HG03575 (cell line): ENCODE results near the gene SENP5.
"Not testable (repeated sequence)": the region's sequence is repeated elsewhere in the genome, so short reads cannot be mapped to it uniquely, and the experiment has no call there.

Source experiments
- ATAC-seq: cut with Tn5 transposase; IDR thresholded peaks from one replicate; pipeline ENCODE4 v1.9.1; 2021; ENCODE audit not compliant: unreplicated experiment, insufficient number of reproducible peaks, low FRiP score; ENCODE audit errors: extremely low read depth

Gene SENP5

GRCh38 chr3:196867507-196868296 is at the start of gene SENP5:
SENP5 (plus strand) TSS chr3:196867920; CDS start chr3:196885182, 17,262 bp downstream.
- ATAC-seq: peak; percentile 42

DNA sequence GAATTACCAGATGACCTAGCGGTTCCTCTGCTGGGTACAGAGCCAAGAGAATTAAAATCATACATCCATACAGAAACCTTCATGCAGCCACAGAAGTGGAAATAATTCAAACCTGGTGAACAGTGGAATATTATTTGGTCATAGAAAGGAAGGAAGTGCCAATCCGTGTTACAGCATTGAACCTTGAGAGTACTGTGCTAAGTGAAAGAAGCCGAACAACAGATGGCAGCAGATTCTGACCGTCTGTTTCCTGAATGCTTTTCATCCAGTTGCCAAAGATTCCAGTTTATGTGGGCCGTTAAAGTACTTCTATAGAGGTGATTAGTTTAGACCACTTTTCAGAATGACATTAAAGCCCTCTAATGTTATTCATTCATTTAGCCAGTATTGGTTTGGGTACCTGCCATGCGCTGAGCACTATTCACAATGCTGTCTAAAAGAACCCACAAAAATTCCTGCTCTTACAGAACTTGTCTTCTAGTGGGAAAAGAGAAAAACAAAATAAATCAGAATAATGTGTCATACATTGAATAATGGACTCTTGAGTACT is 45.8 kb upstream of the SENP5 start:
- ATAC-seq: no peak

- ATAC-seq: not testable (repeated sequence)
Measured at GRCh38 chr3:196829651-196830050, 38.1 kb upstream of the SENP5 start.

- no peak for ATAC-seq
Measured at GRCh38 chr3:196835086-196835485, 32.6 kb upstream of the SENP5 start.

GRCh38 chr3:196836626-196837025 is 31.1 kb upstream of the SENP5 start:
- not testable (repeated sequence) for ATAC-seq

DNA sequence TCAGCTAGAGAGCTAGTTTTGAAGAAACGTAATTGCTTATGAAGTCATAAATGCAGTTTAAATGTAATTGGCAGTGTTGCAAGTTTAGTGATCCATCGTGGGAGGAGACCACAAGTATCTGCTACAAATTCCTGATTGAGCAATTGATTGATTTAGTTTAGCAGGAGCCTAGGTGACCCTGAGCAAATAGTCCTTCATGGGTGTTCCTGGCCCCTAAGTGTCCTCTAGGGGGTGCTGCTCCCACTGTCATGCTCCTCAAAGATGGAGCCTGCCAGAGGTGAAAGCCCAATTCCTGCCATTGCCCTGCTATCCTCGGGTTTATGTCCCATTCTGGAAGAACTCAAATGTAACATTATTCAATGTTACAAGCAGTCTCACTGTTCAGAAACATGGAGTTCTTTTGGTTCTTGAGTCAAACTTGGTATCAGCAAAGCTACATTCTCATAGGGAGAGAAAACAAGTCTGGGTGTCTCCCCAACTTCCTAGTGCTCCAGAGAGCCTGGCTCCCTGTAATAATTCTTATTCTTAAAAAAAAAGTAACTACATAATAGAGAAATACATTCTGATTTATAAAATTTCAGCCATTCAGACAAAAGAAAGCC is 29.8 kb upstream of the SENP5 start:
- ATAC-seq: no peak

DNA sequence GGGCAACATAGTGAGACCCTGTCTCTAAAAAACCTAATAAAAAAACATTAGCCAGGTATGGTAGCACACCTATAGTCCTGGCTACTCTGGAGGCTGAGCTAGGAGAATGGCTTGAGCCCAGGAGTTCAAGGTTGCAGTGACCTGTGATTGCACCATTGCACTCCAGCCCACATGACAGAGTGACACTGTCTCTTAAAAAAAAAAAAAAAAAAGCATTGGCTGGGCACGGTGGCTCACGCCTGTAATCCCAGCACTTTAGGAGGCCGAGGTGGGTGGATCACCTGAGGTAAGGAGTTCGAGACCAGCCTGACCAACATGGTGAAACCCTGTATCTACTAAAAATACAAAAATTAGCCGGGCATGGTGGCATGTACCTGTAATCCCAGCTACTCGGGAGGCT is 28.4 kb upstream of the SENP5 start:
- ATAC-seq: not testable (repeated sequence)

DNA sequence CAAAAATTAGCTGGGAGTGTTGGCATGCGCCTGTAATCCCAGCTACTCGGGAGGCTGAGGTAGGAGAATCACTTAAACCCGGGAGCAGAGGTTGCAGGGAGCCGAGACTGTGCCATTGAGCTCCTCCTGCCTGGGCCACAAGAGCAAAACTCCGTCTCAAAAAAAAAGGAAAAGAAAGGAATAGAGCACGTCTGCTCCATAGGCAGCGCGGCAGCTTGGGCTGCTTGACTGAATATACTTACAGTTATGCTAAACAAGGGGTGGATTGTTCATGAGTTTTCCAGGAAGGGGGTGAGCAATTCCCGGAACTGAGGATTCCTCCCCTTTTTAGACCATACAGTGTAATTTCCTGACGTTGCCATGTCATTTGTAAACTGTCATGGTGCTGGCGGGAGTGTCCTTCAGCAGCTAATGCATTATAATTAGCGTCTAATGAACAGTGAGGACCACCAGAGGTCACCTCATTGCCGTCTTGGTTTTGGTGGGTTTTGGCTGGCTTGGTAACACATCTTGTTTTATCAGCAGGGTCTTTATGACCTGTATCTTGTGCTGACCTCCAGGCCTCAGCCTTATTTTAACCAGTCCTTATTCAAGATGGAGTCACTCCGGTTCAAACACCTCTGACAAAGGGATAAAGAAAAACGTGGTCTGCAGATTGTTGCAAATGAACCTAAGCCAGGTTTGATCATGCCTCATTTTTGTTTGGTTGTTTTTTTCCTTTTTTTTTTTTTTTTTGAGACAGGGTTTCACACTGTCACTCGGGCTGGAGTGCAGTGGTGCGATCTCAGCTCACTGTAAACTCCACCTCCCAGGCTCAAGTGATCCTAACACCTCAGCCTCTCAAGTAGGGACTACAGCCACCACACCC is 24.9 kb upstream of the SENP5 start:
- ATAC-seq: no peak

DNA sequence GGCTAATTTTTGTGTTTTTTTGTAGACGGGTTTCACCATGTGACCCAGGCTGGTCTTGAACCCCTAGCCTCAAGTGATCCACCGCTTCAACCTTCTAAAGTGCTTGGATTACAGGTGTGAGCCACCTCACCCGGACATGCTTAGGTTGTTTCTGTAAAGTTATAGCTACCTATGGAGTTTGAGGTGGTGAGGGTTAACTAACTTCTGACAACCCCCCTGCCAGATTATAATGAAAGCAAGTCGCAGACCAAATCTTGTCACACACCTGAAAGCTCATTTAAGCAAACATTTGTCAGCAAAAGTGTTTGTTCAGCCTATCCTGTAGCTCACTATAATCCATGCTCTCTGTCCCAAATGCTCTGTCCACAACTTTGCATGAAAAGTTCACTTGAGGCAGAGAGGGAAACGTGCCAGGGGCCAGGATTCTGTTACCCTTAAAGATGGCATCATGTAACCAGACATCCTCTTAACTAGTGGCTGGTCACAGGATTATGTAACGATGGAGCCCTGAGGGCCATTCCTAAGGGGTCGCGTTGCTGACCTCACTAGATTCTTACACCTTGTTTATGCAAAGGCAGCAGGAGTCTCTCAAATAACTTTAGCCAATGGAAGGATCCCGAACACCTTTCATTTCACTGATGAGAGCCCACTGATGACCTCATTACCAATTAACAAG is 24.1 kb upstream of the SENP5 start:
- no peak for ATAC-seq

DNA sequence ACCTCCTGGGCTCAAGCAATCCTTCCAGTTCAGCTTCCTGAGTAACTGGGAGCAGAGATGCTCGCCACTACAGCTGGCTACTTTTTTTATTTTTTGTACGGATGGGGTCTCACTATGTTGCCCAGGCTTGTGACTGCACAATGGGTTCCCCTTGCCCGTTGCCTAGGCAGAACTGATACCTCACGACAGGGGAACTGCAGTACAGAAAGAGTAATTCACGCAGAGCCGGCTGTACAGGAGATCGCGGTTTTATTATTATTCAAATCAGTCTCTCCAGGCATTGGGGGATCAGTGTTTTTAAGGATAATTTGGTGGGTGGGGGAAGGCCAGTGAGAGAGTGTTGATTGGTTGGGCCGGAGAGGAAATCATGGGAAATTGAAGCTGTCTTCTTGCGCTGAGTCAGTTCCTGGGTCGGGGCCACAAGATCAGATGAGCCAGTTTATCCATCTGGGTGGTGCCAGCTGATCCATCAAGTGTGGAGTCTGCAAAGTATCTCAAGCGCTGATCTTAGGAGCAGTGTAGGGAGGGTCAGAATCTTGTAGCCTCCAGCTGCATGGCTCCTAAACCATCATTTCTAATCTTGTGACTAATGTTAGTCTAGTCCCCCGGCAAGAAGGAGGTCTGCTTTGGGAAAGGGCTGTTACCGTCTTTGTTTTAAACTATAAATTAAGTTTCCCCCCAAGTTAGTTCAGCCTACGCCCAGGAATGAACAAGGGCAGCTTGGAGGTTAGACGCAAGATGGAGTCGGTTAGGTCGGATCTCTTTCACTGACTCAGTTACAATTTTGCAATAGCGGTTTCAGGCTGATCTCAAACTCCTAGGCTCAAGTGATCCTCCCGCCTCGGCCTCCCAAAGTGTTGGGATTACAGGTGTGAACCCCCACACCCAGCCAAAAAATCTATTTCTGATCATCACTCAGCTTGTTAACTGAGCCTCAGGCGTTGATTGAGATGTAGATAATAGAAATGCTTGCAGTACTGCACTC is 23.2 kb upstream of the SENP5 start:
- ATAC-seq: not testable (repeated sequence)

DNA sequence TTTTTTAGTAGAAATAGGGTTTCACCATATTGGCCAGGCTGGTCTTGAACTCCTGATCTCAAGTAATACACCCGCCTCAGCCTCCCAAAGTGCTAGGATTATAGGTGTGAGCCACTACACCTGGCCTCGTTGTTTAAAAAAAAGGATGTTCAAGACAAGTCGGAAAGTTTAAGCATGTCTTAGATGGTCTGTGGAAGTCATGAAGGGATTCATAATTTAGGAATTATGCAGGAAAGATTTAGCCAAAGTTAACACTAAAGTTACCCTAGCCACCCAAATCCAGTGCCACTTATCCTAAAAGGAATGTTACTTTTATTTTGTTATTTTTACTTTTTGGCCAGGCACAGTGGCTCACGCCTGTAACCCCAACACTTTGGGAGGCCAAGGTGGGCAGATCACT is 19.3 kb upstream of the SENP5 start:
- ATAC-seq: not testable (repeated sequence)

- ATAC-seq: no peak
Measured at GRCh38 chr3:196849180-196849741, 18.5 kb upstream of the SENP5 start.

DNA sequence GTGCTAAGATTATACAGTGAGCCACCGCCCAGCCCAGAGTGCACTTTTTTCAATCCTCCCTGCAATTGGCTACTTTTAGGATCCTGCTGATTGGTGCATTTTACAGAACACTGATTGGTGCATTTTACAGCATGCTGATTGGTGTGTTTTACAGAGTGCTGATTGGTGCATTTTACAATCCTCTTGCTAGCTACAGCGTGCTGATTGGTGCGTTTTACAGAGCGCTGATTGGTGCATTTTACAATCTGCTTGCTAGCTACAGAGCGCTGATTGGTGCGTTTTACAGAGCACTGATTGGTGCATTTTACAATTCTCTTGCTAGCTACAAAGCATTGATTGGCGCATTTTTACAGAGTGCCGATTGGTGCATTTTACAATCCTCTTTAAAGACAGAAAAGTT is 4.7 kb upstream of the SENP5 start:
- not testable (repeated sequence) for ATAC-seq

DNA sequence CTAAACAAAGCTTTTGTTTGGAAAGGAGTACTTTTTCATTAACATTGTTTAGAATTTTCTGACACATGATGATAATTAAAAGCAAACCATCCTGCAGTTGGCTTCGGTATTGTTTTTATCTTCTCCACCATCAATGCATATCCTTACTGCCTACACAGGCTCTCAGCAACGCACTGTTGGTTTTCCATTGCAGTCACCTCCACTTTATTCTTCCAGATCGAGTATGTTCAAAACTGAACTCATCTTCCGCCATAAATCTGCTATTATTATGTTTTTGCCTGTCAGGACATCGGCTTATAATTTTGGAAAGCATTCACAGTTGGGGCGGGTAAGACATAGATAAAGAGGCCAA is 589 bp upstream of the SENP5 start:
- ATAC-seq: no peak

DNA sequence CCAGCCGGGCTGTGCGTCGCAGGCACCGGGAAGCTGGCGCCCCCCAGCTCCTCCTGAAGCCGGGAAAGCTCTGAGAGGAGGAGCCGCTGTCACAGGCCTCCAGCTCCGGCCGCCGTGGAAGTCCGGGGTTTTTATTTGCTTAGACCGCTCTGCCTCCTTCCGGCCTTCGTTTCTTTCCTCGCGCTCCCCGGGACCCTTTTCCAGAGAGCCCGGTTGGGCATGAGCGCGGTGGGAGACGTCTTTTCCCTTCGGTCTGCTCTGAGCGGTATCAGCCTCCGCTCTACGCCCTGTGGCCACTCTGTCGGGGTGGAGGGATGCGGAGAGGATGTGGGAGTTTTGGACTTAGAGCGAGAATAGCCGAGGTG is 559 bp downstream of the SENP5 start:
- no peak for ATAC-seq

DNA sequence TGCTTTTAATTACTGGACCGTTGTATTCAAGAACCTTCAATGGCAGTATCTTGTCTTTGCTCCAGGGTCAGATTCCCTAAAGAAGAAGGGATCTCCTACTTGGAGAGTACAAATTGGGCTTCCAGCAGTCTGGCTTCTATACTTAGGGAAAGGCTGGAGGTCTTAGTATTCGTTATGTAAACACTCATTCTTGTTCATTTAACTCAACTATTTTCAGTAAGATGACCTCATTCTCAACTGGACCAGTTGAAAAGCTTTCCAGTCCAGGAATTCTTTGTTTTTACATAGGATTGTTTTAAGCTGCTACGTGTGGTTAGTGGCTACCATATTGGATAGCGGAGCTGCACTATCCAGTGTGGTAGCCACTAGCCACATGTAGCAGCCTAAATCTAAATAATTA is 4.6 kb downstream of the SENP5 start:
- no peak for ATAC-seq

- ATAC-seq: not testable (repeated sequence)
Measured at GRCh38 chr3:196874511-196875094, 6.9 kb downstream of the SENP5 start.
